Measurements from ENCODE around the gene SPIN2A. TPM values are rescaled to one million over a fixed set of nuclear protein-coding genes. Genes with fewer than 3 reads are reported as not detected.
"Not testable (repeated sequence)": the region's sequence is repeated elsewhere in the genome, so short reads cannot be mapped to it uniquely, and the experiment has no call there.

Gene SPIN2A
- total RNA-seq, 4 donors from 2014 or later, result 0.42 to 0.78 TPM; not detected in 2

DNA sequence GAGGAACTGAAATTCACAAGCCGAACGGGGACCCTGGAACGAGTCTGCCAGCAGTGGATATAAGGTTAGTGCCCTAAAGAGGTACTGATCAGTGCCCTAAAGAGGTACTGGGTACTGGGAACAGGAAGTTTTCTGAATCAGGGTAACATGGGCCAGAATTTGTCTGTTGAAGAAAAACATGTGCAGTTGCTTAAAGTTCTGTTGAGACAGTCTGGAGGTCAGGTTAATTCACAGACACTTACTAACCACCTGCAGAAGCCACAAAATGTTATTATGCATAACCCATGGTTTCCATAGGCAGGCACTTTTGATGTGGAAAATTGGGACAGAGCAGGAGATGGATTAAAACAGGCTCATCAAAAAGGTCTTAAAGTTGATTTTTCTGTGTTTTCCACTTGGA is 33.7 kb downstream of the SPIN2A start:
- TF ChIP-seq, protein P1, sequence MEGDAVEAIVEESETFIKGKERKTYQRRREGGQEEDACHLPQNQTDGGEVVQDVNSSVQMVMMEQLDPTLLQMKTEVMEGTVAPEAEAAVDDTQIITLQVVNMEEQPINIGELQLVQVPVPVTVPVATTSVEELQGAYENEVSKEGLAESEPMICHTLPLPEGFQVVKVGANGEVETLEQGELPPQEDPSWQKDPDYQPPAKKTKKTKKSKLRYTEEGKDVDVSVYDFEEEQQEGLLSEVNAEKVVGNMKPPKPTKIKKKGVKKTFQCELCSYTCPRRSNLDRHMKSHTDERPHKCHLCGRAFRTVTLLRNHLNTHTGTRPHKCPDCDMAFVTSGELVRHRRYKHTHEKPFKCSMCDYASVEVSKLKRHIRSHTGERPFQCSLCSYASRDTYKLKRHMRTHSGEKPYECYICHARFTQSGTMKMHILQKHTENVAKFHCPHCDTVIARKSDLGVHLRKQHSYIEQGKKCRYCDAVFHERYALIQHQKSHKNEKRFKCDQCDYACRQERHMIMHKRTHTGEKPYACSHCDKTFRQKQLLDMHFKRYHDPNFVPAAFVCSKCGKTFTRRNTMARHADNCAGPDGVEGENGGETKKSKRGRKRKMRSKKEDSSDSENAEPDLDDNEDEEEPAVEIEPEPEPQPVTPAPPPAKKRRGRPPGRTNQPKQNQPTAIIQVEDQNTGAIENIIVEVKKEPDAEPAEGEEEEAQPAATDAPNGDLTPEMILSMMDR (IDR thresholded peaks at IDR 0.05), result no peak
- TF ChIP-seq EP300 (IDR thresholded peaks at IDR 0.05), result no peak
- H3K36me3 ChIP-seq, result no peaks in the 10 kb centered on the region
- no peaks in the 10 kb centered on the region for H3K9me3 ChIP-seq
- no peaks in the 10 kb centered on the region for H3K4me1 ChIP-seq
- H3K27me3 ChIP-seq, result no peaks in the 10 kb centered on the region
- H3K4me3 ChIP-seq, result no peak overlapping the region
- no peak overlapping the region for H3K27ac ChIP-seq
- 60 to 70% methylated on average over 2 to 3 of the region's 3 CpGs for WGBS, 2 donors (ENCODE audit: low coverage in 1 of 2)
- no peak for ATAC-seq

DNA sequence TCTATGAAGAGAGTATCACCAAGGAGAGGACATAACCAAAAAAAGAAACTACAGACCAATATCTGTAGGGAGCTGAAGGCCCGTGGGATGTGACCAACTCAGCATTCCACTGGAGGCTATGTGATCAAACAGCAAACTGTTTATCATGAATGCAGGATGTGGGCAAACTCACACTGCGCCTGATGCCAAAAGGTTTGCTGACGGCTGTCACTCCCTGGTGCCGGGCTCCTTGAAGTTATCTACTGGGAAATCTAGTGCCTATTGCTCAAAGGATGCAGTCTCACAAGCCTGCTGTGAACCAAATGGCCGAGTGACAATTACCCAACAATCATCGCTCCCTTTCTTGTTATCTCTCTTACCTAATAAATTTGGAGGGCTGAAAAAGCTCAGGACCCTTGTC is 34.3 kb downstream of the SPIN2A start:
- ATAC-seq, H3K27ac ChIP-seq, H3K27me3 ChIP-seq, H3K4me3 ChIP-seq, H3K4me1 ChIP-seq, H3K36me3 ChIP-seq, H3K9me3 ChIP-seq: not testable (repeated sequence)
- WGBS, 2 donors (ENCODE audit: low coverage in 1 of 2), result 71 to 90% methylated on average over 3 to 4 of the region's 6 CpGs

Other genes starting within 250 kb of the SPIN2A start
- gene SPIN3, start 141.9 kb downstream of the SPIN2A start, total RNA-seq, result 10 to 100 TPM in 1 of 4 donors, 1 to 10 TPM in 3; 4.7 to 15.7 (median 7.8) TPM
- 10 to 100 TPM in 3 of 4 donors, 1 to 10 TPM in 1; 7.4 to 14.0 (median 12.4) TPM for gene SPIN2B, start 15.8 kb downstream of the SPIN2A start, total RNA-seq
- under 1 TPM in 3 of 4 donors, not detected in 1; 0.13 to 0.62 (median 0.42) TPM for gene FAAH2, start 149.3 kb upstream of the SPIN2A start, total RNA-seq